Activated CD8-positive, alpha-beta memory T cell treated with anti-CD3 and anti-CD28 coated beads for 36 hours (primary cell): ENCODE data around the gene TRIM64. TPM values are rescaled to one million over a fixed set of nuclear protein-coding genes. Genes with fewer than 3 reads are reported as not detected.
"Not testable (repeated sequence)": the region's sequence is repeated elsewhere in the genome, so short reads cannot be mapped to it uniquely, and the experiment has no call there.

Source experiments
- CTCF ChIA-PET: fragments of 350-600 bp; sonication (Branson Sonifier 250); formaldehyde crosslinking; loops from one replicate; lab custom pipeline; 2021; ENCODE audit warnings: antibody characterized with exemption; lab: Charles Lee
- POLR2A ChIA-PET: fragments of 350-600 bp; sonication (Branson Sonifier 250); formaldehyde crosslinking; loops from one replicate; lab custom pipeline; 2021; ENCODE audit warnings: antibody characterized with exemption; lab: Charles Lee
- total RNA-seq, 2 experiments: library from RNA; stranded (reverse); gene quantifications; one replicate each; pipeline ENCODE4 v1.2.3, GENCODE V29; 2021

Gene TRIM64
- total RNA-seq: not detected

DNA sequence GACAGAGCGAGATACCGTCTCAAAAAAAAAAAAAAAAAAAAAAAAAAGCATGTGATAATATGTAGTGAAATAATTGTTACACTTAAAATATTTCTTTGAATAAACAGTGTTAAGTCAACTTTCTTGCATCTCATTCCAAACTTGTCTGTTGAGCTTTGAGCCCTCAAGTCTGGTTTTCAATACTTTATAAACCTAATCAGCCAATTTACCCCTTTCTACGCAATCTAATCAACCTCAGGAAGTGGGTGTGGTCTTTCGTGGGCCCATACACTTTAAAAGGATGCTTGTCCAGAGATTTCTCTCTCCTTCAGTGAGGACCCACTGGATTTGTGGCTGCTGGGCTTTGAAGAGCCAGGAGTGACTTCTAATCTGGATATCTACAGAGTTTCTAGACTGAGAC, at the start of gene TRIM64:
TSS of gene TRIM64 (plus strand) at position 301 of the 400 bp plus-strand sequence. CDS start 2,467 bp downstream, outside the sequence.
- CTCF ChIA-PET, POLR2A ChIA-PET: not testable (repeated sequence)

- CTCF ChIA-PET: no interaction called here
Observed at GRCh38 chr11:89922195-89922660, 43.6 kb upstream of the TRIM64 start, which contains the start of gene TRIM49D1. Gene TRIM49D1 (minus strand): TSS chr11:89922245. CDS start chr11:89917710, 4,535 bp downstream.

DNA sequence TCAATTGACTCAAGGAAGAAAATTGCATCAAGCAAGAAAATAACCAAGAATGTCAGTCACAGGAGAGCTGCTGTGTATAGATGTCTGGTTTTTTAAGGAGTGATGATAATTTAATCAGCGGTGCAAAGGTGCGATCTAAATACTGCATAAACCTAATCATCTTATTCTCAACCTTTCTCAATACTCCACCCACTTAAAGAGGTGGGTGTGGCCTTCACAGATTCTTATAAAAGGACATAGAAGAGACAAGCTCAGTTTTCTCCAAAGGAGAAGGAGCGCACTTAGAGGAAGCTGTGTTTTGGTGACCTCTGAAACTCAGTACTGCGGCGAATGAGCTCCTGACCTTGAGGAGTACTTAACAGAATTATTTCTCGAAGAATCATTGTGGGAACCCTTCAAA, 42.1 kb upstream of the TRIM64 start, which contains the start of gene TRIM49D2:
TSS of gene TRIM49D2 (plus strand) at position 301 of the 400 bp plus-strand sequence. CDS start 2,698 bp downstream, outside the sequence.
- POLR2A ChIA-PET, CTCF ChIA-PET: not testable (repeated sequence)

More at GRCh38 chr11:89922195-89922660, 43.6 kb upstream of the TRIM64 start, which contains the start of gene TRIM49D1:
- POLR2A ChIA-PET: no interaction called here

GRCh38 chr11:89960833-89961232, 5.0 kb upstream of the TRIM64 start:
- POLR2A ChIA-PET, CTCF ChIA-PET: not testable (repeated sequence)

Other genes starting within 250 kb of the TRIM64 start
- gene TRIM49, start 157.5 kb upstream of the TRIM64 start, total RNA-seq: not detected
- gene TRIM64B, start 87.5 kb upstream of the TRIM64 start, total RNA-seq: not detected
- gene TRIM49D1, start 43.8 kb upstream of the TRIM64 start, total RNA-seq: not detected
- gene TRIM49D2, start 42.0 kb upstream of the TRIM64 start, total RNA-seq: not detected
- not detected for gene TRIM49C, start 65.1 kb downstream of the TRIM64 start, total RNA-seq
- not detected for gene UBTFL1, start 119.9 kb downstream of the TRIM64 start, total RNA-seq
- not detected for gene NAALAD2, start 168.6 kb downstream of the TRIM64 start, total RNA-seq